ENCODE data around the gene NPS.

DNA sequence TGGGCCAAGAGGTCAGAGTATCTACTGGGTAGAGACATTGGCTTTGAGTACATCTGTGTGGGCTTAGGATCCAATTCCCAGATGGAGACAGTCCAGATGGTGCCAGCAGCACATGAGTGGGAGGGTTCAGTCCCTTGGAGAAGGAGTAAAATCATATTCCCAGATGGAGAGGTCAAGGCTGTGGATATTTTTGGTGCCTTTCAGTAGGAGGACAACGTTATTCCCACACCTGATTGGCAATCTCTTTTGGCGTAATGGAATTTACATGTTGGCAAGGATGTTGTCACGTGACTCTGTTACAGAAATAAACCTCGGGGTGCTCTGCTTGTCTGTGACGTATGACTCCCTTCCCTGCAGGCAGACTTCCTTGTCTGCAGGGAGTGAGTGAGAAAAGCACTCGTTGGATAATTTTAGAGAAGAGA lies 27.6 kb downstream of the NPS start:
- TF ChIP-seq EZH2phosphoT487 (IDR thresholded peaks at IDR 0.05; ENCODE audit: low read depth) = no peak
- TF ChIP-seq, protein P1, sequence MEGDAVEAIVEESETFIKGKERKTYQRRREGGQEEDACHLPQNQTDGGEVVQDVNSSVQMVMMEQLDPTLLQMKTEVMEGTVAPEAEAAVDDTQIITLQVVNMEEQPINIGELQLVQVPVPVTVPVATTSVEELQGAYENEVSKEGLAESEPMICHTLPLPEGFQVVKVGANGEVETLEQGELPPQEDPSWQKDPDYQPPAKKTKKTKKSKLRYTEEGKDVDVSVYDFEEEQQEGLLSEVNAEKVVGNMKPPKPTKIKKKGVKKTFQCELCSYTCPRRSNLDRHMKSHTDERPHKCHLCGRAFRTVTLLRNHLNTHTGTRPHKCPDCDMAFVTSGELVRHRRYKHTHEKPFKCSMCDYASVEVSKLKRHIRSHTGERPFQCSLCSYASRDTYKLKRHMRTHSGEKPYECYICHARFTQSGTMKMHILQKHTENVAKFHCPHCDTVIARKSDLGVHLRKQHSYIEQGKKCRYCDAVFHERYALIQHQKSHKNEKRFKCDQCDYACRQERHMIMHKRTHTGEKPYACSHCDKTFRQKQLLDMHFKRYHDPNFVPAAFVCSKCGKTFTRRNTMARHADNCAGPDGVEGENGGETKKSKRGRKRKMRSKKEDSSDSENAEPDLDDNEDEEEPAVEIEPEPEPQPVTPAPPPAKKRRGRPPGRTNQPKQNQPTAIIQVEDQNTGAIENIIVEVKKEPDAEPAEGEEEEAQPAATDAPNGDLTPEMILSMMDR (IDR thresholded peaks at IDR 0.05; ENCODE audit: low read depth, low read length) = no peak
